ENCODE measurements around the gene UBQLN4.

DNA sequence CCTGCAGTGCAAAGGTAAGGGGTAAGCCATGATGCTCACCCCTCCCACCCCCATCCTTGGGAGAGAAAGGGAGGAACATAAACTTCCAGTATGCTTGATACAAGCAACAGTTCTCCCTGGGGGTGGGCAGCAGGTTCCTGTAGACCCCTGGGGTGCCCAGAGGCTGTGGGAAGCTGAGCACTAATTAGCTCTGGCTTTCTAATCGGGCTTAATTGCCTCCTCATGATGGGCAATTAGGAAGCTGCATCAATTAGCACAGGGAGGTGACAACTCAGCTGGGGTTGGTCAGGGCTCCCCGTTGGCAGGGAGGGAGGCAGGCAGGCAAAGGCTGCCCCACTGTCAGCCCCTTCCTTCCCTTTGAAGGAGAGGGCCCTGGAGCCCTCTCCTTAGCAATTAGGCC, 45.2 kb upstream of the UBQLN4 start:
- TF ChIP-seq EP300 (IDR thresholded peaks at IDR 0.05) (no peak), POLR2A (IDR thresholded peaks at IDR 0.05) (no peak), POLR2AphosphoS5 (IDR thresholded peaks at IDR 0.05) (no peak)
- TF ChIP-seq, protein P1, sequence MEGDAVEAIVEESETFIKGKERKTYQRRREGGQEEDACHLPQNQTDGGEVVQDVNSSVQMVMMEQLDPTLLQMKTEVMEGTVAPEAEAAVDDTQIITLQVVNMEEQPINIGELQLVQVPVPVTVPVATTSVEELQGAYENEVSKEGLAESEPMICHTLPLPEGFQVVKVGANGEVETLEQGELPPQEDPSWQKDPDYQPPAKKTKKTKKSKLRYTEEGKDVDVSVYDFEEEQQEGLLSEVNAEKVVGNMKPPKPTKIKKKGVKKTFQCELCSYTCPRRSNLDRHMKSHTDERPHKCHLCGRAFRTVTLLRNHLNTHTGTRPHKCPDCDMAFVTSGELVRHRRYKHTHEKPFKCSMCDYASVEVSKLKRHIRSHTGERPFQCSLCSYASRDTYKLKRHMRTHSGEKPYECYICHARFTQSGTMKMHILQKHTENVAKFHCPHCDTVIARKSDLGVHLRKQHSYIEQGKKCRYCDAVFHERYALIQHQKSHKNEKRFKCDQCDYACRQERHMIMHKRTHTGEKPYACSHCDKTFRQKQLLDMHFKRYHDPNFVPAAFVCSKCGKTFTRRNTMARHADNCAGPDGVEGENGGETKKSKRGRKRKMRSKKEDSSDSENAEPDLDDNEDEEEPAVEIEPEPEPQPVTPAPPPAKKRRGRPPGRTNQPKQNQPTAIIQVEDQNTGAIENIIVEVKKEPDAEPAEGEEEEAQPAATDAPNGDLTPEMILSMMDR (IDR thresholded peaks at IDR 0.05): no peak
